IMR-90 (cell line): ENCODE measurements around the gene BCL11A.

Source experiments
- BHLHE40 ChIP-seq: fragments of 150-350 bp; IDR thresholded peaks from 2 replicates; pipeline ENCODE4 v1.6.1; 2016; ENCODE audit warnings: mild to moderate bottlenecking, low read depth, low read length
- CEBPB ChIP-seq: IDR thresholded peaks from 2 replicates; pipeline ENCODE4 v1.6.1; 2012; ENCODE audit warnings: low read depth, low read length, improper control_type of control experiment
- CHD1 ChIP-seq: IDR thresholded peaks from 2 replicates; pipeline ENCODE4 v1.6.1; 2012; ENCODE audit warnings: low read depth, low read length, improper control_type of control experiment
- CTCF ChIP-seq: conservative IDR thresholded peaks from 2 replicates; pipeline ENCODE4 v1.5.1; 2012; ENCODE audit warnings: mild to moderate bottlenecking, low read depth, low read length, improper control_type of control experiment
- MAFK ChIP-seq: IDR thresholded peaks from 2 replicates; pipeline ENCODE4 v1.6.1; 2012; ENCODE audit warnings: low read depth, low read length, improper control_type of control experiment
- MAZ ChIP-seq: IDR thresholded peaks from 2 replicates; pipeline ENCODE4 v1.6.1; 2012; ENCODE audit warnings: low read depth, mild to moderate bottlenecking, low read length, improper control_type of control experiment, moderate library complexity, borderline replicate concordance
- MXI1 ChIP-seq: IDR thresholded peaks from 2 replicates; pipeline ENCODE4 v1.6.1; 2012; ENCODE audit warnings: low read depth, mild to moderate bottlenecking, low read length, moderate library complexity, borderline replicate concordance
- POLR2A ChIP-seq: IDR thresholded peaks from 2 replicates; pipeline ENCODE4 v1.6.1; 2012; ENCODE audit warnings: mild to moderate bottlenecking, low read depth, low read length
- RAD21 ChIP-seq: IDR thresholded peaks from 2 replicates; pipeline ENCODE4 v1.6.1; 2012; ENCODE audit warnings: low read length, improper control_type of control experiment
- RFX5 ChIP-seq: IDR thresholded peaks from 2 replicates; pipeline ENCODE4 v1.8.0; 2012; ENCODE audit warnings: low read depth, mild to moderate bottlenecking, low read length, moderate library complexity
- SMC3 ChIP-seq: fragments of 150-350 bp; IDR thresholded peaks from 2 replicates; pipeline ENCODE4 v1.6.1; 2016; ENCODE audit warnings: low read depth, mild to moderate bottlenecking, antibody characterized with exemption, low read length, moderate library complexity
- USF2 ChIP-seq: fragments of 150-350 bp; IDR thresholded peaks from 2 replicates; pipeline ENCODE4 v1.6.1; 2017; ENCODE audit warnings: mild to moderate bottlenecking, antibody characterized with exemption, low read length, low read depth

- TF ChIP-seq CTCF: no peak
- no peak for TF ChIP-seq POLR2A
- TF ChIP-seq MXI1: no peak
- no peak for TF ChIP-seq MAFK
- TF ChIP-seq USF2: no peak
- TF ChIP-seq CEBPB: no peak
- no peak for TF ChIP-seq RFX5
- no peak for TF ChIP-seq SMC3
- TF ChIP-seq BHLHE40: no peak
- no peak for TF ChIP-seq CHD1
- no peak for TF ChIP-seq RAD21
- no peak for TF ChIP-seq MAZ
These were observed 67.4 kb downstream of the BCL11A start for GRCh38 chr2:60486067-60486466.
